Right renal pelvis (tissue), 4 donors: ENCODE data around the gene DMC1. TPM values are rescaled to one million over a fixed set of nuclear protein-coding genes. Genes with fewer than 3 reads are reported as not detected.
"Not testable (repeated sequence)": the region's sequence is repeated elsewhere in the genome, so short reads cannot be mapped to it uniquely, and the experiment has no call there.

Experiments used
- DNase-seq, 4 donors: peaks; one replicate each; pipeline ENCODE4 v3.0.0-alpha.2; 2013; ENCODE audit warnings: low read depth in 4 of 4, low spot score in 3 of 4, missing footprints in 1 of 4
- polyA plus RNA-seq, 4 donors: library from polyadenylated mRNA; unstranded; fragments of 120-200 nt; gene quantifications; one replicate each; pipeline ENCODE4 v1.2.1, GENCODE V29; 2013; ENCODE audit not compliant: insufficient read length in 4 of 4

DMC1 gene
- polyA plus RNA-seq, 4 donors: 4.1 to 5.3 (median 5.0) TPM

- no peak for DNase-seq
Observed at GRCh38 chr22:38474003-38474607, 95.9 kb downstream of the DMC1 start.

- no peak for DNase-seq
Observed at GRCh38 chr22:38471237-38471636, 98.7 kb downstream of the DMC1 start.

- DNase-seq: not testable (repeated sequence)
Observed at GRCh38 chr22:38470179-38470578, 99.8 kb downstream of the DMC1 start.

- no peak for DNase-seq
Observed at GRCh38 chr22:38469306-38469781, 100.6 kb downstream of the DMC1 start.

Other genes with a start within 250 kb of the DMC1 start
- under 1 TPM; 0.17 to 0.51 (median 0.28) TPM for gene KCNJ4, start 115.0 kb downstream of the DMC1 start, polyA plus RNA-seq
- 10 to 100 TPM; 12.5 to 15.2 (median 13.4) TPM for gene KDELR3, start 102.1 kb downstream of the DMC1 start, polyA plus RNA-seq
- gene DDX17, start 63.9 kb downstream of the DMC1 start, polyA plus RNA-seq: 100 to 1,000 TPM; 741 to 959 (median 857) TPM
- 1 to 10 TPM; 4.3 to 8.0 (median 5.0) TPM for gene FAM227A, start 86.2 kb upstream of the DMC1 start, polyA plus RNA-seq
- 10 to 100 TPM; 57.3 to 61.9 (median 61.2) TPM for gene CBY1, start 86.5 kb upstream of the DMC1 start, polyA plus RNA-seq
- 100 to 1,000 TPM in 2 of 4 donors, 10 to 100 TPM in 2; 96.7 to 105 (median 101) TPM for gene TOMM22, start 111.8 kb upstream of the DMC1 start, polyA plus RNA-seq
- gene JOSD1, start 130.8 kb upstream of the DMC1 start, polyA plus RNA-seq: 10 to 100 TPM; 37.9 to 45.2 (median 40.3) TPM
- gene GTPBP1, start 135.8 kb upstream of the DMC1 start, polyA plus RNA-seq: 10 to 100 TPM; 41.4 to 48.3 (median 42.6) TPM
- gene SUN2, start 185.8 kb upstream of the DMC1 start, polyA plus RNA-seq: 10 to 100 TPM; 54.3 to 67.7 (median 56.6) TPM
- 10 to 100 TPM; 36.4 to 42.1 (median 36.7) TPM for gene DNAL4, start 224.0 kb upstream of the DMC1 start, polyA plus RNA-seq